T47D (cell line): Measurements from ENCODE around the gene TRIM60.
A peak's percentile ranks its signal among the peaks of the same experiment; 100 is the strongest.
"Not testable (repeated sequence)": the region's sequence is repeated elsewhere in the genome, so short reads cannot be mapped to it uniquely, and the experiment has no call there.

Source experiments
- DNase-seq, 2 experiments: peaks; one replicate each; pipeline versions ENCODE4 v3.0.0 to v3.0.0-alpha.2; 2011 to 2012; ENCODE audit warnings: low read depth in 1 of 2, low spot score in 1 of 2
- JUND ChIP-seq: IDR thresholded peaks from 2 replicates; pipeline ENCODE4 v1.6.1; 2012; ENCODE audit warnings: low read depth
- in situ Hi-C: cut with HindIII; loops from 2 replicates; pipeline ENCODE4 v1.10.0; 2016; ENCODE audit warnings: low sequenced_read_pairs, low pct_unique_long_range_greater_than_20kb

Gene TRIM60

DNA sequence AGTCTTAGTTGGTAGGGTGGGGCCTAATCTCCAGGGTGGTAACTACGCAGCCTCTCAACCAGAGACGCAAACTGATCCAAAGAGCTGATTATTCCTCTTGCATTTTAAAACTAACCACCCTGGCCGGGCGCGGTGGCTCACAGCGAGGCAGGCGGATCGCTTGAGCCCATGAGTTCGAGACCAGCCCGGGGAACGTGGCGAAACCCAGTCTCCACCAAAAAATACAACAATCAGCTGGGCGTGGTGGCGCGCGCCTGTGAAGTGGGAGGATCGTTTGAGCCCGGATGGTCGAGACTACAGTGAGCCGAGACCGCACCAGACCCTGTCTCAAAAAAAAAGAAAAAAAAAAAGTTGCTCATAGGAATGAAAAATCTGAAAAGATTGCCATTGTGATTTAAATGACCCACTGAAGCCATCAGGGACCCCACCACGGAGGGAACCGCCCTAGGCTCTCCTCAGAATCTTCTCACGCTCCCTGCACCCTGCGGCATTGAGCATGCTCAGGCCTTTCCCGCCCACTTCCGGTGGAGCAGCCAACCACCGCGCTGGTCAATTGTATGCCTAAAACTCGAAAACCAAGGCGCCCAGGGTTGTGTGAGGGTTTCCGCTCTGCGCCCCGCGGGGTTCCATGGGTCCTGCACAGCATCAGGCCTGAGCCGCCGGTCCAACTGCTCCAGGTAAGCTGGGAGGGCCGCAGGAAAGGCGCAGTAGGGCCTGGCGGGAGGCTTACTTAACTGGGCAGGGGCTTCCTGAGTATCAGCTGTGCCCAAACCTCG, at the start of gene TRIM60:
Gene TRIM60 (plus strand): TSS at position 564 of the 776 bp plus-strand sequence. CDS start 8,074 bp downstream, outside the sequence.
- in situ Hi-C loops, result no loop called here
- no peak for DNase-seq
- TF ChIP-seq JUND, result no peak

DNA sequence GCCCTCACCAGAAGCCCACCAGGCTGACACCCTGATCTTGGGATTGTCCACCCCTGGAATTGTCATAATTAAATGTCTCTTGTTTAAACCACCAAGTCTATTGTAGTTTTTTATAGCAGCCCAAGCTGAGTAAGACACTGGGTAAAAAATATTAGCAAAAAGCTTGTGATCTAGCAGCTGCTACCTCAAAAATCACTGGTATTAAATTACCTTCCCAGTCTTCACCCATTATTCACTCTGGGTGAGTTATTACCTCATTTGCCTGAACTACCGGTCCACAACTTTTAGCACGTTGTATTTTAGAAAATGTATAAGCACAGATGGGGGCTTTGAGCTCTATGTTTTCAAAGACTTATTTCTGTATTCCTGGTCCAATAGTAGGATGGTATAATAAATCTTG, 42.3 kb upstream of the TRIM60 start:
- no peak for TF ChIP-seq JUND
- DNase-seq, result no peak
- in situ Hi-C loops, result no loop called here

DNA sequence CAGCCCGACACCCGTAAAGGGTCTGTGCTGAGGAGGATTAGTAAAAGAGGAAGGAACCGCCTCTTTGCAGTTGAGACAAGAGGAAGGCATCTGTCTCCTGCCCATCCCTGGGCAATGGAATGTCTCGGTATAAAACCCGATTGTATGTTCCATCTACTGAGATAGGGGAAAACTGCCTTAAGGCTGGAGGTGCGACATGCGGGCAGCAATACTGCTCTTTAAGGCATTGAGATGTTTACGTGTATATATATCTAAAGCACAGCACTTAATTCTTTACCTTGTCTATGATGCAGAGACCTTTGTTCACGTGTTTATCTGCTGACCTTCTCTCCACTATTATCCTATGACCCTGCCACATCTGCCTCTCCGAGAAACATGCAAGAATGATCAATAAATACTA, 41.0 kb upstream of the TRIM60 start:
- DNase-seq, in situ Hi-C loops: not testable (repeated sequence)

DNA sequence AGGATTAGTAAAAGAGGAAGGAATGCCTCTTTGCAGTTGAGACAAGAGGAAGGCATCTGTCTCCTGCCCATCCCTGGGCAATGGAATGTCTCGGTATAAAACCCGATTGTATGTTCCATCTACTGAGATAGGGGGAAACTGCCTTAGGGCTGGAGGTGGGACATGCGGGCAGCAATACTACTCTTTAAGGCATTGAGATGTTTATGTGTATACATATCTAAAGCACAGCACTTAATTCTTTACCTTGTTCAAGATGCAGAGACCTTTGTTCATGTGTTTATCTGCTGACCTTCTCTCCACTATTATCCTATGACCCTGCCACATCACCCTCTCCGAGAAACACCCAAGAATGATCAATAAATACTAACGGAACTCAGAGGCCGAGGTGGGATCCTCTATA, 35.7 kb upstream of the TRIM60 start:
- in situ Hi-C loops, DNase-seq: not testable (repeated sequence)

DNA sequence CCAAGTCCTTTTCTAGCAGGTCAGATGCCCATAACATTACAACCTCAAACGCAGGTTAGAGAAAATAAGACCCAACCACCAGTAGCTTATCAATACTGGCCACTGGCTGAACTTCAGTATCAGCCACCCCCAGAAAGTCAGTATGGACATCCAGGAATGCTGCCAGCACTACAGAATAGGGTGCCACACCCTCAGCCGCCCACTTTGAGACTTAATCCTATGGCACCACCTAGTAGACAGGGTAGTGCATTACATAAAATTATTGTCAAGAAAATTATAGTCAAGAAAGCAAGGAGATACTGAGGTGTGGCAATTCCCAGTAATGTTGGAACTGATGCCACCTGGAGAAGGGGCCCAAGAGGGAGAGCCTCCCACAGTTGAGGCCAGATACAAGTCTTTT, 34.5 kb upstream of the TRIM60 start:
- peak in 1 of 2 experiments; percentile 59 for DNase-seq
- in situ Hi-C loops, result no loop called here
- TF ChIP-seq JUND, result no peak

DNA sequence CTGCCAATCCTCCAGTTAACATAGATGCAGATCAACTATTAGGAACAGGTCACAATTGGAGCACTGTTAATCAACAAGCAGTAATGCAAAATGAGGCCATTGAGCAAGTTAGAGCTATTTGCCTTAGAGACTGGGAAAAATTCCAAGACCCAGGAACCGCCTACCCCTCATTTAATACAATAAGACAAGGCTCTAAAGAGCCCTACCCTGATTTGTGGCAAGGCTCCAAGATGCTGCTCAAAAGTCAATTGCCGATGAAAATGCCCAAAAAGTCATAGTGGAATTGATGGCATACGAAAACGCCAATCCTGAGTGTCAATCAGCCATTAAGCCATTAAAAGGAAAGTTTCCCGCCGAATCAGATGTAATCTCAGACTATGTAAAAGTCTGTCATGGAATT, 33.9 kb upstream of the TRIM60 start:
- in situ Hi-C loops, result no loop called here
- no peak for TF ChIP-seq JUND
- no peak for DNase-seq

DNA sequence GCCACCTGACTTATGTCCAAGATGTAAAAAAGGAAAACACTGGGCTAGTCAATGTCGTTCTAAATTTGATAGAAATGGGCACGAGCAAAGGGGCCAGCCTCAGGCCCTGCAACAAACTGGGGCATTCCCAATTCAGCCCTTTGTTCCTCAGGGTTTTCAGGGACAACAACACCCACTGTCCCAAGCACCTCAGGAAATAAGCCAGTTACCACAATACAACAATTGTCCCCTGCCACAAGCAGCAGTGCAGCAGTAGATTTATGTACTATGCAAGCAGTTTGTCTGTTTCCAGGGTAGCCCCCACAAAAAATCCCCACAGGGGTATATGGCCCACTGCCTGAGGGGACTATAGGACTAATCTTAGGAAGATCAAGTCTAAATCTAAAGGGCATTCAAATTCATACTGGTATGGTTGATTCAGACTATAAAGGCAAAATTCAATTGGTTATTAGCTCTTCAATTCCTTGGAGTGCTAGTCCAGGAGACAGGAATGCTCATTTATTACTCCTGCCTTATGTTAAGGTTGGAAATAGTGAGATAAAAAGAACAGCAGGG, 33.2 kb upstream of the TRIM60 start:
- in situ Hi-C loops, DNase-seq: not testable (repeated sequence)

DNA sequence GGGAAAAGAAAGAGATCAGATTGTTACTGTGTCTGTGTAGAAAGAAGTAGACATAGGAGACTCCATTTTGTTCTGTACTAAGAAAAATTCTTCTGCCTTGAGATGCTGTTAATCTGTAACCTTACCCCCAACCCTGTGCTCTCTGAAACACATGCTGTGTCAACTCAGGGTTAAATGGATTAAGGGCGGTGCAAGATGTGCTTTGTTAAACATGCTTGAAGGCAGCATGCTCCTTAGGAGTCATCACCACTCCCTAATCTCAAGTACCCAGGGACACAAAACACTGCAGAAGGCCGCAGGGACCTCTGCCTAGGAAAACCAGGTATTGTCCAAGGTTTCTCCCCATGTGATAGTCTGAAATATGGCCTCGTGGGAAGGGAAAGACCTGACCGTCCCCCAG, 29.8 kb upstream of the TRIM60 start:
- DNase-seq, in situ Hi-C loops: not testable (repeated sequence)

DNA sequence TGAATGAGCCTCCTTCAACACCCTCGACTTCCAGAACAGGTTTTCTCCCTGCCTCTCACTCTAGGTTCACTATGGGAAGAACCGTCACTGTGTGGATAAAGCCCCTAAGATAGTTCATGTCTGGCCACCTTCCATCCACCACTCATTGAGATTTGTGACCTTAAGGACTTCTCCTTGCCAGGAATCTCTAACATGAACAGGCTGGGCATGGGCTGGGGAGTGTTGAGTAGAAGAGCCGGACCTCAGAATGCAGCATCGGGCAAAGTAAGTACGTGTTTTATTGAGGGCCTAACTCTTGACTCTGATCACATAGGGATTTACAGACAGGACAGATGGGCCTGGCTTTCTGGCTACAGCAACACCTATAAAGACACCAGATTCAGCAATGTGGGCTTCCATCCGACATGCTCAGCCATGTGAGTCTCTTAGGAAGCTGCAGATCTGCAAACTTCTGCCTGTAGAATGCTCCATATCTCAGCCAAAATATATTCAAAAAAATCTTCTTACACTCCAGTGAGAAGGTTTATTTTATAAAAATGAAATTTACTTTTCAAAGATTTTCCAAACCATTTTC, 26.4 kb upstream of the TRIM60 start:
- in situ Hi-C loops, result no loop called here
- TF ChIP-seq JUND, result no peak
- DNase-seq, result no peak

DNA sequence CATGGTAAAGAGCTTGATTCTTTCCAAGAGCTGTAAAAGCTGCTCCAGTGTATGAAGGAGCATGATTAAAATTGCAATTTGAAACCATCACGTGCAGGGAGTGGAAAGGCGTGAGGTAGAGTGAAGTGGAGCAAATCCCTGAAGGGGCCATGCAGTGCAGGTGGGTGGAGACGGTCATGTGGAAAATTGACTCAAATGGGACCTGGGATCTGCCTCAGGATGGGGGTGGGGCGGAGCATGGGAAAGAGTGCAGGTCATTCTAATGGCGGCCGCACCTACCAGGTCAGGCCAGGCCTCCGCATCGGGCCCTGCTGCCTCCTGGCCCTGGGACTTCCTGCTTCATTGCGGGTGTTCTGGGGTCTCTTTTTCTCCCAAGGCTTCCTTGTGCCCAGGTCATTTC, 25.3 kb upstream of the TRIM60 start:
- in situ Hi-C loops, result no loop called here
- TF ChIP-seq JUND, result no peak
- no peak for DNase-seq

DNA sequence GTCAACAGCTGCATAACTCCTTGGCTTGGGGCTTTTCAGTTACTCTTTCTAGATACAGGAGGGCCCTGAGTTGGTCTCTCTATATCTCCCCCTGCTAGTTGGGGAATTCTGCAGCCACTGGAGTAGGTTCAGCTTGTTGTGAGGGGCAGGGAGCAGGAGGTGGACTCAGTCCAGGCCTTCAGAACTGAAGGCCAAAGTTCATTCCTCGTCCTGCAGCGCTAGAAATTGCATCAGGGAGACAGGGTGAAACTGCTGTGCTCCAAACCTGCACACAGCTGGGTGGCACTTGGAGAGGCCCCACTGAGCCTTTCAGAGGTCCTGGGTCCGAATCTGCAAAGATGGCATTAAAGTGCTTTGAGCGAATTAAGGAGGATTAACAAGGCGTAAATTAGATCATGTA, 24.9 kb upstream of the TRIM60 start:
- TF ChIP-seq JUND, result no peak
- in situ Hi-C loops, result no loop called here
- DNase-seq, result no peak

DNA sequence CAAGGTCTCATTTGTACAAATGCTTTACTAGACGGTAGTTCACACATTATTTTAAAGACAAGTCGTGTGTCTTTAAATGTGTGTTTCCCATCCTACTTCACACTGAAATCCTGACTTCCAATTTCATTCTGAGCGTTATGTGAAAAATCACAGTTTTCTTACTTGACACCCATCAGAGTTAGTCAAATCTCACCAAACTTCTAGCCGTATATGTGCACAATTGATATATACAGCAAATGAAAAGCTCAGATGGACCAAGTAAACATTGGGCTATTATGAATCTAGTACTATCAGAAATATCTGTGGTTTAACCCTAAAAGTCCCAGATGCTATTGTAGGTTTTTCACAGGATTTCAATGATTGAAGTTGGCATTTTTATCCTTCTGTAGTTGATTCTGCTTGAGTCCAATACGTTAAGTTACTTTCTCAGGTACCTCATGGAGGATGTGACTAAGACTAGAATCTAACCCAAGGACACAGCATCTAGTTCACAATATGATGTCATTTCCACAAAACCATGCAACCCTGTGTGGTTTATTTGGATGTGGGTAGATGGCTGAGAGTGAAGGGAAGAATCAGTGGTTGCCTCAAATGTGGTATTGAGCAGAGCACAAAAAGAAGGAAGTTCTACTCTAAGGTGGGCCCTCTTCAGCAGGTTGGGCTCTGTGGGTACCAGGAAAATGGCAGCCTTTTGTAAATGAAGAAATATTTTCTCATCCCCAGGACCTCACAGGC, 22.1 kb upstream of the TRIM60 start:
- in situ Hi-C loops, result no loop called here
- DNase-seq, result no peak
- no peak for TF ChIP-seq JUND

DNA sequence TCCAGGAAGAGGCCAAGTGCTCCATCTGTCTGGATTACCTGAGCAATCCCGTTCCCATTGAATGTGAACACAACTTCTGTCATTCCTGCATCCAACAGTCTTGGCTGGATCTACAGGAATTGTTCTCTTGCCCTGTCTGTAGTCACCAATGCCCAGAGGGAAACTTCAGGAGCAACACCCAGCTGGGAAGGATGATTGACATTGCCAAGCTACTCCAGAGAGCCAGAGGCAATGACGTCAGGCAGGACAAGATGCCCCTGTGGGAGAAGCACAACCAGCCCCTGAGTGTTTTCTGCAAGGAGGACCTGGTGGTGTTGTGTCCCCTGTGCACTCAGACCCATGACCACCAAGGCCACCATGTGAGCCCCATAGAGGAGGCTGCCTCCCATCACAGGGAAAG, 21.3 kb upstream of the TRIM60 start:
- no peak for TF ChIP-seq JUND
- in situ Hi-C loops, result no loop called here
- DNase-seq, result no peak
